Neuronal stem cell (in vitro differentiated cells): ENCODE measurements around the gene COX7A2.

ENCODE experiments used
- DNase-seq: peaks from one replicate; pipeline ENCODE4 v3.0.0-alpha.2; 2013; ENCODE audit warnings: low spot score
- H2AFZ ChIP-seq: one replicate; pipeline ENCODE4 v1.6.1; 2013; ENCODE audit warnings: mild to moderate bottlenecking, low read length, inconsistent platforms
- H2AK5ac ChIP-seq: 2 replicates; pipeline ENCODE4 v1.6.1; 2013; ENCODE audit warnings: low read depth, mild to moderate bottlenecking, inconsistent platforms, low read length, moderate library complexity, mixed read lengths
- H2BK120ac ChIP-seq: 2 replicates; pipeline ENCODE4 v1.6.1; 2013; ENCODE audit warnings: low read depth, mild to moderate bottlenecking, inconsistent platforms, low read length, moderate library complexity, mixed read lengths
- H2BK12ac ChIP-seq: one replicate; pipeline ENCODE4 v1.6.1; 2013; ENCODE audit warnings: low read length, inconsistent platforms
- H2BK15ac ChIP-seq: 2 replicates; pipeline ENCODE4 v1.6.1; 2013; ENCODE audit warnings: mild to moderate bottlenecking, low read length, inconsistent platforms, mixed read lengths
- H2BK5ac ChIP-seq: one replicate; pipeline ENCODE4 v1.6.1; 2013; ENCODE audit warnings: inconsistent platforms, mild to moderate bottlenecking, low read length, moderate library complexity
- H3K14ac ChIP-seq: one replicate; pipeline ENCODE4 v1.6.1; 2013; ENCODE audit warnings: low read length, inconsistent platforms
- H3K18ac ChIP-seq: 2 replicates; pipeline ENCODE4 v1.6.1; 2013; ENCODE audit warnings: low read length, inconsistent platforms
- H3K23ac ChIP-seq: 2 replicates; pipeline ENCODE4 v1.6.1; 2013; ENCODE audit warnings: low read depth, mild to moderate bottlenecking, mixed read lengths, low read length, inconsistent platforms; ENCODE audit not compliant: poor library complexity
- H3K27ac ChIP-seq: replicated peaks from 3 replicates; pipeline ENCODE4 v1.5.1; 2013; ENCODE audit warnings: low read length, inconsistent platforms
- H3K27me3 ChIP-seq, 3 experiments: 2 replicates each; pipeline ENCODE4 v1.6.1; 2013; ENCODE audit warnings: low read length in 3 of 3, mild to moderate bottlenecking in 2 of 3, inconsistent platforms in 1 of 3, low read depth in 1 of 3, mixed read lengths in 1 of 3, moderate library complexity in 1 of 3; ENCODE audit not compliant: control insufficient read depth in 3 of 3, insufficient read depth in 3 of 3
- H3K36me3 ChIP-seq, 2 donors: replicated peaks in 1 of 2; 2 replicates each; pipeline ENCODE4 v1.6.1; 2013; ENCODE audit warnings: low read length in 2 of 2; ENCODE audit not compliant: control insufficient read depth in 2 of 2, insufficient read depth in 2 of 2
- H3K4ac ChIP-seq: 2 replicates; pipeline ENCODE4 v1.6.1; 2013; ENCODE audit warnings: inconsistent platforms, mild to moderate bottlenecking, low read length, moderate library complexity
- H3K4me1 ChIP-seq, 2 donors: 1 replicate in 1 of 2; 2 replicates in 1 of 2; pipeline ENCODE4 v1.6.1; 2013; ENCODE audit warnings: low read length in 2 of 2, low read depth in 1 of 2; ENCODE audit not compliant: control insufficient read depth in 2 of 2, insufficient read depth in 1 of 2
- H3K4me2 ChIP-seq: one replicate; pipeline ENCODE4 v1.6.1; 2013; ENCODE audit warnings: mild to moderate bottlenecking, low read length, inconsistent platforms; ENCODE audit not compliant: insufficient read depth, poor library complexity, severe bottlenecking
- H3K4me3 ChIP-seq, 2 donors: 2 replicates each; pipeline ENCODE4 v1.5.1; 2013; ENCODE audit warnings: low read length in 2 of 2, mild to moderate bottlenecking in 2 of 2, inconsistent platforms in 1 of 2, moderate library complexity in 1 of 2
- H3K79me1 ChIP-seq: one replicate; pipeline ENCODE4 v1.6.1; 2013; ENCODE audit warnings: low read depth, mild to moderate bottlenecking, inconsistent platforms, low read length, moderate library complexity
- H3K9ac ChIP-seq: one replicate; pipeline ENCODE4 v1.6.1; 2013; ENCODE audit warnings: mild to moderate bottlenecking, low read depth, low read length, inconsistent platforms; ENCODE audit not compliant: poor library complexity
- H3K9me3 ChIP-seq, 2 donors: replicated peaks in 1 of 2; 2 replicates each; pipeline versions ENCODE3 to v1.6.1; 2013; ENCODE audit warnings: low read length in 2 of 2, mild to moderate bottlenecking in 2 of 2, inconsistent platforms in 1 of 2, low read depth in 1 of 2, mixed read lengths in 1 of 2, moderate library complexity in 1 of 2; ENCODE audit not compliant: control insufficient read depth in 2 of 2, insufficient read depth in 1 of 2
- H4K8ac ChIP-seq: one replicate; pipeline ENCODE4 v1.6.1; 2013; ENCODE audit warnings: low read depth, mild to moderate bottlenecking, inconsistent platforms, low read length, moderate library complexity
- H4K91ac ChIP-seq: one replicate; pipeline ENCODE4 v1.6.1; 2013; ENCODE audit warnings: low read length, low read depth, mild to moderate bottlenecking, inconsistent platforms; ENCODE audit not compliant: poor library complexity
- WGBS, 2 donors: extraction: QIAGEN DNeasy Blood & Tissue Kit; methylation state at CpG; one replicate each; pipeline ENCODE4 v1.1.7; 2013; ENCODE audit warnings: missing lambda C conversion rate in 2 of 2, mixed read lengths in 1 of 2; ENCODE audit not compliant: insufficient read length in 2 of 2, insufficient replicate concordance in 1 of 2; ENCODE audit errors: extremely low coverage in 2 of 2; 5-methylcytosine and 5-hydroxymethylcytosine counted together

The COX7A2 gene

GRCh38 chr6:75203721-75204120 lies 39.9 kb downstream of the COX7A2 start:
- Histone ChIP-seq H2AFZ (no peak overlapping the region), H3K9me3 (no peaks in the 10 kb centered on the region), H4K91ac (no peak overlapping the region), H2AK5ac (no peak overlapping the region), H2BK5ac (no peak overlapping the region), H3K9ac (no peak overlapping the region), H3K27ac (no peak overlapping the region), H3K4me2 (no peak overlapping the region), H2BK12ac (no peak overlapping the region), H3K14ac (no peak overlapping the region), H3K23ac (no peak overlapping the region), H2BK120ac (no peak overlapping the region), H3K79me1 (no peaks in the 10 kb centered on the region), H3K4ac (no peak overlapping the region), H3K4me1 (peaks cover 5 to 24% of the 10 kb centered on the region in 2 donors), H3K4me3 (no peak overlapping the region), H3K27me3 (peaks cover 26 to 81% (median 70%) of the 10 kb centered on the region in 3 experiments), H2BK15ac (no peak overlapping the region), H3K36me3 (no peaks in the 10 kb centered on the region), H4K8ac (no peak overlapping the region), H3K18ac (no peak overlapping the region)
- no peak for DNase-seq
- WGBS, 2 donors: no CpG with 5 or more reads among the region's 5 CpGs

- H3K79me1 ChIP-seq: no peaks in the 10 kb centered on the region
- no peak overlapping the region for H2AFZ ChIP-seq
- no peaks in the 10 kb centered on the region for H3K9me3 ChIP-seq
- no peak overlapping the region for H4K91ac ChIP-seq
- no peak overlapping the region for H3K4ac ChIP-seq
- H3K27me3 ChIP-seq: peaks cover 23 to 70% (median 60%) of the 10 kb centered on the region in 3 experiments
- H3K4me3 ChIP-seq: no peak overlapping the region
- H3K4me2 ChIP-seq: peak overlapping the region; percentile 98
- no peak overlapping the region for H2BK15ac ChIP-seq
- DNase-seq: no peak
- peaks cover 5 to 17% of the 10 kb centered on the region in 2 donors for H3K4me1 ChIP-seq
- no peak overlapping the region for H2BK120ac ChIP-seq
- no peak overlapping the region for H2AK5ac ChIP-seq
- no peaks in the 10 kb centered on the region for H3K36me3 ChIP-seq
- no peak overlapping the region for H3K14ac ChIP-seq
- no peak overlapping the region for H3K23ac ChIP-seq
- no peak overlapping the region for H4K8ac ChIP-seq
- H2BK5ac ChIP-seq: no peak overlapping the region
- H3K9ac ChIP-seq: no peak overlapping the region
- H3K27ac ChIP-seq: no peak overlapping the region
- no peak overlapping the region for H2BK12ac ChIP-seq
- WGBS, 2 donors: no CpG with 5 or more reads among the region's 12 CpGs
- no peak overlapping the region for H3K18ac ChIP-seq
Measured at GRCh38 chr6:75202676-75203131, 40.9 kb downstream of the COX7A2 start.

DNA sequence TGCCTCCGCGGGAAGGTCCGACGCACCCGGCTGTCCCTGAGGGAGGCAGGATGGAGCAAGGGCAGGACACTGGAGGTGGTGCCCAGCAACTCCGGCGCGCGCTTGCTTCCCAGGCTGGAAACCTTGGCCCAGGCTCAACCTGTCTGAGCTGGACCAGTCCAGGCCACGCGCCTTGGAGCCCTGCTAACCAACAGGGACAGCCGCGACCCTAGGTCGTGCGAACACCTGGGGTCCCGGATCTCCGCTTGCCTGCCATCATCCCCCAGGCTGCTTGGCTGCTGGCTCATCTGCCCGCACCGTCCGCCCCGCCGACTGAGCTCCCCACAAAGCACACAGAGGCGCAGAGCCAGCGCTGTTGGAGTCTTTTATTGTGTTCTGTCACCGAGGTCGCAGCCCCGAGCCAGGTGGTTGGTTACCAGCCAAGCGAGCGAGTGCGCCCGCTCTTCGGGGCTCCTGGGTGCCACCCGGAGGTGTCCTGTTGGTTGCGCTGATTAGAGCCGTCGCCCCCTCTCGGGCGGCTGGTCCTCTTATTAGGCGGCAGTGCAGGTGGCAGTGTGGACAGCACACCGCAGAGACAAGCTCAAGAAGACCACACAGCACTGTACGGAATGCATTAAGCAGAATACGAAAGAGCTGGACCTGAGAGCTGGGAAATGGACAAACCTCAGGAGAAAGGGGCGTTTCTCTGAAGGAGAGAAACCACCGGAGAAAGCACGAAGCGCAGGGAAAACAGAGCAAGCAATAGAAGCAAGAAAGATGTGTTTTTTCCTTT lies 41.5 kb downstream of the COX7A2 start:
- Histone ChIP-seq H3K4me3 (peak overlapping the region in 1 of 2 donors; percentile 77), H3K23ac (peak overlapping the region; percentile 65), H3K9ac (peak overlapping the region; percentile 77), H2BK120ac (peak overlapping the region; percentile 18), H3K4me1 (peaks cover 5 to 14% of the 10 kb centered on the region in 2 donors), H2AK5ac (no peak overlapping the region), H4K8ac (no peak overlapping the region), H2BK5ac (no peak overlapping the region), H3K79me1 (no peaks in the 10 kb centered on the region), H3K4me2 (peak overlapping the region; percentile 98), H3K27ac (no peak overlapping the region), H3K14ac (peak overlapping the region; percentile 89), H2BK12ac (no peak overlapping the region), H2BK15ac (no peak overlapping the region), H3K4ac (no peak overlapping the region), H3K27me3 (peaks cover 21 to 64% (median 54%) of the 10 kb centered on the region in 3 experiments), H4K91ac (no peak overlapping the region), H3K18ac (peak overlapping the region; percentile 65), H3K9me3 (no peaks in the 10 kb centered on the region), H3K36me3 (no peaks in the 10 kb centered on the region), H2AFZ (peak overlapping the region; percentile 77)
- WGBS, 2 donors: no CpG with 5 or more reads among the region's 46 CpGs
- peak; percentile 41 for DNase-seq

DNA sequence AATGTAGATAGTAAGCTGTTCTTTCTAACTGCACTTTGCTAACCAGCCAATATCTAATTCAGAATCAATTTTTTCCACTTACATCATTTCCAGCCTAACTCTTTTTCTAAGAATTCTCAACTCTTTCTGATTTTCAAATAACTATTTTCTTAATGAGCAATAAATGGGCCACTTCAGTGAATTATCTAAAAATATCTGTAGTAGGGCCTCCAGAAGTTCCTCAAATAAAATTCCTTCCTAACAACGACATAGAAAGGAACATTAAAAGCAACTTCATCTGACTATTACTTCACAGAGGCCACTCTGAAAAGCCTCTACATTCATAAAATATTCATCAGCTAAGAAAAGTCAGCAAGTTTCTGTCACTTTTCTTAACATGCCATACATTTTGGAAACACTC lies 42.6 kb downstream of the COX7A2 start:
- Histone ChIP-seq H3K36me3 (no peaks in the 10 kb centered on the region), H3K4me1 (peaks cover 5 to 11% of the 10 kb centered on the region in 2 donors), H3K4ac (no peak overlapping the region), H2AK5ac (no peak overlapping the region), H4K91ac (no peak overlapping the region), H2BK5ac (no peak overlapping the region), H3K4me3 (no peak overlapping the region), H3K23ac (no peak overlapping the region), H4K8ac (no peak overlapping the region), H2AFZ (no peak overlapping the region), H3K4me2 (no peak overlapping the region), H3K27me3 (peaks cover 20 to 54% (median 43%) of the 10 kb centered on the region in 3 experiments), H3K18ac (no peak overlapping the region), H3K9me3 (no peaks in the 10 kb centered on the region), H3K9ac (no peak overlapping the region), H2BK15ac (no peak overlapping the region), H3K14ac (no peak overlapping the region), H2BK120ac (no peak overlapping the region), H3K79me1 (no peaks in the 10 kb centered on the region), H3K27ac (no peak overlapping the region), H2BK12ac (no peak overlapping the region)
- DNase-seq: no peak
- WGBS, 2 donors: no CpG with 5 or more reads among the region's 1 CpG
